GM12875 (cell line): ENCODE measurements around the gene ITPR3.

Source experiments
- H3K4me3 ChIP-seq: one replicate; pipeline ENCODE4 v1.5.1; 2011; ENCODE audit warnings: low read depth, low read length, control low read depth
- CTCF ChIP-seq: IDR thresholded peaks from 2 replicates; pipeline ENCODE4 v1.5.1; 2011; ENCODE audit warnings: low read depth, mild to moderate bottlenecking, control low read depth, inconsistent platforms, low read length, moderate library complexity, borderline replicate concordance; ENCODE audit not compliant: insufficient read depth

Gene ITPR3

GRCh38 chr6:33634946-33635345 lies 13.8 kb downstream of the ITPR3 start:
- TF ChIP-seq CTCF, result no peak
- no peak overlapping the region for H3K4me3 ChIP-seq

GRCh38 chr6:33636655-33637054 lies 15.5 kb downstream of the ITPR3 start:
- no peak for TF ChIP-seq CTCF
- H3K4me3 ChIP-seq, result no peak overlapping the region

GRCh38 chr6:33638556-33638955 lies 17.4 kb downstream of the ITPR3 start:
- no peak for TF ChIP-seq CTCF
- H3K4me3 ChIP-seq, result no peak overlapping the region

- H3K4me3 ChIP-seq, result no peak overlapping the region
- no peak for TF ChIP-seq CTCF
Observed at GRCh38 chr6:33639559-33639958, 18.4 kb downstream of the ITPR3 start.

GRCh38 chr6:33640361-33640760 lies 19.2 kb downstream of the ITPR3 start:
- TF ChIP-seq CTCF, result no peak
- H3K4me3 ChIP-seq, result no peak overlapping the region

GRCh38 chr6:33641144-33641543 lies 20.0 kb downstream of the ITPR3 start:
- no peak overlapping the region for H3K4me3 ChIP-seq
- no peak for TF ChIP-seq CTCF

GRCh38 chr6:33641602-33642001 lies 20.5 kb downstream of the ITPR3 start:
- H3K4me3 ChIP-seq, result no peak overlapping the region
- no peak for TF ChIP-seq CTCF
